Loucy (cell line): ENCODE results near the gene MAPKAP1.

Source experiments
- H2AFZ ChIP-seq: fragments of 200-600 bp; sonication (generic); 2 replicates; pipeline ENCODE4 v1.6.0; 2016; ENCODE audit warnings: antibody characterized with exemption, mild to moderate bottlenecking, low read length, moderate library complexity
- H3F3A ChIP-seq: fragments of 200-600 bp; 2 replicates; pipeline ENCODE4 v1.6.0; 2016; ENCODE audit warnings: antibody characterized with exemption, low read depth, mild to moderate bottlenecking
- H3K27me3 ChIP-seq: fragments of 200-600 bp; sonication (generic); 2 replicates; pipeline ENCODE4 v1.6.1; 2014; ENCODE audit warnings: low read length, mild to moderate bottlenecking; ENCODE audit not compliant: insufficient read depth, poor library complexity, severe bottlenecking
- H3K36me3 ChIP-seq: fragments of 200-600 bp; sonication (generic); 2 replicates; pipeline ENCODE4 v1.6.1; 2016; ENCODE audit warnings: low read length; ENCODE audit not compliant: insufficient read depth
- H3K4me1 ChIP-seq: fragments of 200-600 bp; sonication (generic); 2 replicates; pipeline ENCODE4 v1.5.1; 2014; ENCODE audit warnings: low read length, mild to moderate bottlenecking; ENCODE audit not compliant: insufficient read depth, poor library complexity, severe bottlenecking
- H3K4me2 ChIP-seq: fragments of 200-600 bp; sonication (generic); 2 replicates; pipeline ENCODE4 v1.6.0; 2014; ENCODE audit warnings: antibody characterized with exemption, low read length, low read depth, mild to moderate bottlenecking; ENCODE audit not compliant: poor library complexity, severe bottlenecking
- H3K4me3 ChIP-seq: fragments of 200-600 bp; sonication (generic); 2 replicates; pipeline ENCODE4 v1.5.1; 2014; ENCODE audit warnings: low read length, mild to moderate bottlenecking, mixed read lengths; ENCODE audit not compliant: poor library complexity, severe bottlenecking
- H3K79me2 ChIP-seq: fragments of 200-600 bp; sonication (generic); 2 replicates; pipeline ENCODE4 v1.6.1; 2014; ENCODE audit warnings: low read length; ENCODE audit not compliant: insufficient read depth
- H3K9ac ChIP-seq: fragments of 200-600 bp; sonication (generic); 2 replicates; pipeline ENCODE4 v1.6.0; 2014; ENCODE audit warnings: mild to moderate bottlenecking, low read depth, low read length, moderate library complexity; ENCODE audit not compliant: poor library complexity, severe bottlenecking
- H3K9me2 ChIP-seq: fragments of 200-600 bp; sonication (generic); replicated peaks from 2 replicates; pipeline ENCODE4 v1.6.1; 2016; ENCODE audit warnings: low read depth, low read length, mixed read lengths
- H3K9me3 ChIP-seq: fragments of 200-600 bp; sonication (generic); 2 replicates; pipeline ENCODE4 v1.6.1; 2014; ENCODE audit warnings: mild to moderate bottlenecking, antibody characterized with exemption, low read length, low read depth; ENCODE audit not compliant: insufficient read depth
- H4K20me1 ChIP-seq: fragments of 200-600 bp; sonication (generic); 2 replicates; pipeline ENCODE4 v1.6.0; 2014; ENCODE audit warnings: antibody characterized with exemption, low read length, mild to moderate bottlenecking; ENCODE audit not compliant: insufficient read depth, poor library complexity, severe bottlenecking
- EZH2phosphoT487 ChIP-seq: fragments of 200-600 bp; IDR thresholded peaks from 2 replicates; pipeline ENCODE4 v1.6.1; 2018; ENCODE audit warnings: antibody characterized with exemption, mild to moderate bottlenecking, moderate library complexity, borderline replicate concordance
- TF ChIP-seq, protein P1 (sequence below): fragments of 200-600 bp; sonication (generic); conservative IDR thresholded peaks from 2 replicates; pipeline ENCODE4 v1.5.1; 2014; ENCODE audit warnings: mild to moderate bottlenecking, antibody characterized with exemption, low read length

Gene MAPKAP1

DNA sequence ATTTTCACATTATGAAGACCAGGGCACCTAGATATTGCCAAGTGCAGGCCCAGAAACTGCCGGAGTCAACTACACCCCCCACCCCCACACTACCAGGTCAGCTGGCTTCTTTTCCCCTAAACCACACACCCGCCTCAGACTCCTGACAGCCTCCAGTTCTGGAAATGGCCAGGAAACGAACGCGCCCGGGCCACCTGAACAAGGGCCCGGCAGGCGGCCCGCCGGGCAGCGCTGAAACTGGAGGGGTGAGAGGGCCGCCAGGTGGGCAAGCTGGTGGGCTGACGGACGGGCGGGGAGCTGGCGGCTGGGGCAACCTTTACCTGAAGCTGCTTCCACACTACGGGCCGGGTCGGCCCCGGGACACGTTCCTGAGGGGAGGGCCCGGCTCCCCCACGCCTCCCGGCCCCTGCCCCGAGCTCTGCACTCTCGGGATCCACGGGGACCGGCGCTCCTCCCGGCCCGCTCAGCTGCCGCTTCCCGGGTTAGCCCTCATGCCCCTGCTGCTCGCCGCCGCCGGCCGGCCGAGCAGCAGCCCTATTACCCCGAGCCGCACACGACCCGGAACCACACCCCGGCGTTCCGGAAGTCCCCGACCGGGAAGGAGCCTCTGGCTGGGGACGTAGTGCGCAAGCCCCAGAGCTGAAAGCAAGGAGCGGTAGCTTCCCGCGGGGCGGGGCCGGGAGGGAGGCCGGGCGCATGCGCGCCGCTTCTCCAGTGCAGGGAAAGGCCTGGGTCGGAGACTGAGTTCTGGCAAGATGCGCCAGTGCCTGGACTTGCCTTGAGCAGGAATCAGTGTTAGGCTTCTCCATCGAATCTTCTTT, at the start of gene MAPKAP1:
MAPKAP1 (minus strand) TSS at position 558 of the 821 bp plus-strand sequence. CDS start 34,634 bp downstream, outside the sequence.
- peaks cover 34% of the 10 kb centered on the region for H3K4me1 ChIP-seq
- no peak for TF ChIP-seq EZH2phosphoT487
- TF ChIP-seq, protein P1, sequence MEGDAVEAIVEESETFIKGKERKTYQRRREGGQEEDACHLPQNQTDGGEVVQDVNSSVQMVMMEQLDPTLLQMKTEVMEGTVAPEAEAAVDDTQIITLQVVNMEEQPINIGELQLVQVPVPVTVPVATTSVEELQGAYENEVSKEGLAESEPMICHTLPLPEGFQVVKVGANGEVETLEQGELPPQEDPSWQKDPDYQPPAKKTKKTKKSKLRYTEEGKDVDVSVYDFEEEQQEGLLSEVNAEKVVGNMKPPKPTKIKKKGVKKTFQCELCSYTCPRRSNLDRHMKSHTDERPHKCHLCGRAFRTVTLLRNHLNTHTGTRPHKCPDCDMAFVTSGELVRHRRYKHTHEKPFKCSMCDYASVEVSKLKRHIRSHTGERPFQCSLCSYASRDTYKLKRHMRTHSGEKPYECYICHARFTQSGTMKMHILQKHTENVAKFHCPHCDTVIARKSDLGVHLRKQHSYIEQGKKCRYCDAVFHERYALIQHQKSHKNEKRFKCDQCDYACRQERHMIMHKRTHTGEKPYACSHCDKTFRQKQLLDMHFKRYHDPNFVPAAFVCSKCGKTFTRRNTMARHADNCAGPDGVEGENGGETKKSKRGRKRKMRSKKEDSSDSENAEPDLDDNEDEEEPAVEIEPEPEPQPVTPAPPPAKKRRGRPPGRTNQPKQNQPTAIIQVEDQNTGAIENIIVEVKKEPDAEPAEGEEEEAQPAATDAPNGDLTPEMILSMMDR: no peak
- peak within 1 kb of the TSS; percentile 97 for H3K4me3 ChIP-seq
- no peaks in the 10 kb centered on the region for H3K36me3 ChIP-seq
- H2AFZ ChIP-seq: peak within 1 kb of the TSS; percentile 96
- peaks cover 11% of the 10 kb centered on the region for H4K20me1 ChIP-seq
- peak within 1 kb of the TSS; percentile 97 for H3K4me2 ChIP-seq
- H3K9ac ChIP-seq: peak within 1 kb of the TSS; percentile 81
- H3K9me3 ChIP-seq: no peaks in the 10 kb centered on the region
- H3F3A ChIP-seq: no peaks in the 10 kb centered on the region
- peaks cover 46% of the 10 kb centered on the region for H3K79me2 ChIP-seq
- no peaks in the 10 kb centered on the region for H3K27me3 ChIP-seq
- no peaks in the 10 kb centered on the region for H3K9me2 ChIP-seq

- no peaks in the 10 kb centered on the region for H3K27me3 ChIP-seq
- no peak overlapping the region for H3K9ac ChIP-seq
- H3K79me2 ChIP-seq: peaks cover 100% of the 10 kb centered on the region
- peaks cover 85% of the 10 kb centered on the region for H4K20me1 ChIP-seq
- peak overlapping the region; percentile 79 for H3K4me3 ChIP-seq
- no peaks in the 10 kb centered on the region for H3K9me2 ChIP-seq
- peaks cover 7% of the 10 kb centered on the region; the same call in 1 of the 2 replicates for H3F3A ChIP-seq
- H2AFZ ChIP-seq: no peak overlapping the region
- H3K4me2 ChIP-seq: peak overlapping the region; percentile 84
- no peaks in the 10 kb centered on the region for H3K9me3 ChIP-seq
- no peak for TF ChIP-seq EZH2phosphoT487
- H3K4me1 ChIP-seq: peaks cover 94% of the 10 kb centered on the region
- H3K36me3 ChIP-seq: 0 out of 2 replicates have a peak, but pooled peaks cover 4% of the 10 kb centered on the region
Measured at GRCh38 chr9:125756518-125756917, 49.5 kb upstream of the MAPKAP1 start.

DNA sequence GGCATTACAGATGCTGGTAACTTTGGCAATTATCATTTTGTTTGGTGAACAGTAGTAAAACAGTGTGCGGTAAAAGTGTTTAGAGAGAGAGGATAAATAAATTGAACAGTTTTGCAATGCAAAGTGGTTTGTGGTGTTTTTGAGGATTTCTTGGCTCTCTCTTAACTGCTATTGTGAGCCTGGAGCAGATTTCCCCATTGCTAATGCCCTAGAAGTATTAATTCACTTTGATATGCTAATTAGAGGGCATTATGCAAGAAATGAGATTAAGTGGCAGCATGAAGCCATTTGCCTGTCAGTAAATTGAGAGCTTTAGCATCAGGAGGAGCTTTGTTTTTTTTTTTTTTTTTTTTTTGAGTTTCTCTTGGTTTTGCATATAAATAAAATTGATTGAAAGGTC, 48.3 kb upstream of the MAPKAP1 start:
- Histone ChIP-seq H3K4me1 (peaks cover 91% of the 10 kb centered on the region), H2AFZ (no peak overlapping the region), H3K79me2 (peaks cover 100% of the 10 kb centered on the region), H3F3A (peaks cover 7% of the 10 kb centered on the region; the same call in 1 of the 2 replicates), H3K27me3 (no peaks in the 10 kb centered on the region), H3K4me2 (peak overlapping the region; percentile 84), H3K9ac (no peak overlapping the region), H3K9me3 (no peaks in the 10 kb centered on the region), H3K9me2 (no peaks in the 10 kb centered on the region), H4K20me1 (peaks cover 93% of the 10 kb centered on the region), H3K4me3 (peak overlapping the region; percentile 79), H3K36me3 (0 out of 2 replicates have a peak, but pooled peaks cover 4% of the 10 kb centered on the region)
- TF ChIP-seq, protein P1: no peak
- TF ChIP-seq EZH2phosphoT487: no peak
